Ureter (tissue), 1 donor: ENCODE measurements around the gene SEPTIN8. TPM values are rescaled to one million over a fixed set of nuclear protein-coding genes. Genes with fewer than 3 reads are reported as not detected.

Source experiments
- DNase-seq: peaks from one replicate; pipeline ENCODE4 v3.0.0-alpha.2; 2020; ENCODE audit warnings: low spot score
- total RNA-seq: library from RNA; stranded (reverse); gene quantifications from one replicate; pipeline ENCODE4 v1.2.4, GENCODE V29; 2023
- donor health status: DM: yes; HTN: yes; CAD: no.

The SEPTIN8 gene
- total RNA-seq, 1 donor from 2014 or later: 170 TPM

DNA sequence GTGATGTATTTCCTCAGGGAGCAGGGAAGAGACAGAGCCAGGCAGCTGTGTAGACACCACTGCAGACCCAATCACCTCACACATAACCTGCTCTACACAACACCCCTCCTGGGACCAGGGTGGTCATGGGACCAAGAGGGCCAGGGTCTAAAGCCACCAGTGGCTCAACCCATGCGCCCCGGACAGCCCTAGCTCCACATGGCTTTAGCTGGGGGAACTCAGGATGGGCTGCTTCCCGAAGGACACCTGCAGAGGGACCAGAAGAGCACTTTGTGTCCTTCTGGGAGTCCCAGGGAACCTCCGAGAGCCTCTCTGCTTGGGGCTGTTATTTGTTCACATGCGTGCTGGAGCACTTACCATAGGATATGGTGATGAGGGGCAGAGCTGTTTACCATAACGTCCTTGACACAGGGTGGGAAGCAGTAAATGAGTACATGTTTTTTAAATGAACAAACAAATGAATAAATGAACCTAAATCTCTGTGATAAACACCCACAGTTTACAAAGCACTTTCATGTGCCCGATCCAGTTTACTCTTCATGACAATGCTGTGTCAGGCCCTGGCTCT lies 12.3 kb downstream of the SEPTIN8 start:
- DNase-seq: peak; percentile 18

DNA sequence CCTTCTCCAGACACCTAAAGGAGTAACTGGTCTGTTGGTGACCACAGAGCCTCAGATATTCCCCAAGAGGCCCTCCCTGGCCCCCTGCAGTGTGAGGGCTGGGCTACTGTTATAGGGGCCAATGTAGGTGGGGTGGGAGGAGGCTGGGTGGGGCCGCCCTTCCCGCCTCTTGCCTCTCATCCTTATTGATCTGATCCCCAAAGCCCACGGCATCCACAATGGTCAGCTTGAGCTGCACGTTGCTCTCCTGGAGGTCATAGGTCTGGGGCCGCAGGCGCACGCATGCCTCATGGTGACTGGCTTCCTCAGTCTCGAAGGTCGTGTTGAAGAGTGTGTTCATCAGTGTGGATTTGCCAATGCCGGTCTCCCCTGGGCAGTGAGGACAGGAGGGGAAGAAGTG lies 13.0 kb downstream of the SEPTIN8 start:
- DNase-seq: peak; percentile 37

DNA sequence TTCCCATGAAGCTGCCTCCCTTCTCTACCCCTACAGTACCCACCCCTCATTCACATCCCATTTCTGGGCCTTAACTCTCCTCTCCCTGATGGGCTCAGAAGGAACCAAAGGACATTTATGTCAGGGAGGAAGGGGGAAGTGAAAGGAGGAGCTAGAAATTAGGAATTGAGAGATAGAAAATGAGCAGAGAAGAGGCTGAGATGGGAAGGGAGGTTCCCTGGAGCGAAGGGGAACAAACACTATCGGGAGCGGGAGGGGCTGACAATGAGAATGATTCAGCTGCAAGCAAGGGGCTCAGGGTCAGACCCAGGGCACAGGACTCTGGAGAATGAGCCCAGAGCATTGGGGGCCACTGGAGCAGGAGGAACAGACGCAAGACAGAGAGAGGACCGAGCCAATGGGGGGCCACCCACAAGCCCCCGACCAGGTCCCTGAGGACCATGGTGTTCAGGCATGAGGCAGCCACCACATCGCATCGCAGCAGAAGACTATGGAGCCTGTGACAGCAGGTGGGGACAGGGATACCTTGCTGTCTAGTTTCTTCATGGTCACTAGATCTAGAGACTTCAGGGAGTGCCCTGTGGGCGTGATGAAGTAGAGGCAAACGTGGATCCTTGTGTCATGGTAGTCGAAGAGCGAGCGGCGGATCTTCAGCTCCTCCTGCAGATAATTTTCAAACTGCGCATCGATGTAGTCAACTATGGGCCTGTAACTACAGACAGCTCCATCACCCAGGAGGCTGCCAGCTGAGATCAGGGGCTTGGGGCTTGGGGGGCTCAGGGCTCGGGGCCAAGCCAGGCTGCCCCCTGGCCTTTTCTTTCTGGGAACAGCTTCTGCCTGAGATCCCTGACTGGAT lies 13.6 kb downstream of the SEPTIN8 start:
- no peak for DNase-seq

DNA sequence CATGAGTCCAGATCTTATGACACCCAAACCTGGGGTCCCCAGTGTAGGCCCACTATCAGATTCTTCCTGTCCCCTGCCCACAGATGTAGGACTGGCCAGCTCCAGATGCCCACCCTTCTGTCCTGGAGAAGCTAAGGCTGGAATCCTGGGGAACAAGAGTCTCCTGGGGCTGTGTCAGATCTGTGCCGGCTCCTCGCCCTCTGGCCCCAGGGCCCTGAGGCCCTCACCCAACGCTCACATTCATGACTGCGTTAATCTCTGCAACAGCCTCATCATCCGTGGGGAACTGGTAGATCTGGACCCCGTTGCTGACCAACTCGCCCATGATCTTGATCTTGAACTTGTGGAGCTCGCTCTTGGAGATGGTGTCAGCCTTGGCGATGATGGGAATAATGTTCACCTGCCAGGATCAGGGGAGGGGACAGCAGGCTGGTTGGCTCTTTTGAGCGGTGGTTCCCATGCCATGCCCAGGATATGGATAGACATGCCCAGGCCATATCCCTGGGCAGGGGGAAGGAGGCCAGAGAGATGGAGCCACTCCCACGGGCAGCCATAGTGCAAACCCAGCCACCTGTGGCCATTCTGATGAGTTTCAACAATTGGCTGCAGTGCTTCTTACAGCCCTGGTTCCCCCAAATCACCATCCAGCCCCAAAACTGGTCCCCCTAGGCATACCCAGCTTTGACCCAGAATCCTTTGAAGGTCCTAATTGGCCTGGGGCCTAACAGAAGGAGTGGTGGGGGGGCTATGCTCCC lies 14.6 kb downstream of the SEPTIN8 start:
- peak; percentile 30 for DNase-seq

DNA sequence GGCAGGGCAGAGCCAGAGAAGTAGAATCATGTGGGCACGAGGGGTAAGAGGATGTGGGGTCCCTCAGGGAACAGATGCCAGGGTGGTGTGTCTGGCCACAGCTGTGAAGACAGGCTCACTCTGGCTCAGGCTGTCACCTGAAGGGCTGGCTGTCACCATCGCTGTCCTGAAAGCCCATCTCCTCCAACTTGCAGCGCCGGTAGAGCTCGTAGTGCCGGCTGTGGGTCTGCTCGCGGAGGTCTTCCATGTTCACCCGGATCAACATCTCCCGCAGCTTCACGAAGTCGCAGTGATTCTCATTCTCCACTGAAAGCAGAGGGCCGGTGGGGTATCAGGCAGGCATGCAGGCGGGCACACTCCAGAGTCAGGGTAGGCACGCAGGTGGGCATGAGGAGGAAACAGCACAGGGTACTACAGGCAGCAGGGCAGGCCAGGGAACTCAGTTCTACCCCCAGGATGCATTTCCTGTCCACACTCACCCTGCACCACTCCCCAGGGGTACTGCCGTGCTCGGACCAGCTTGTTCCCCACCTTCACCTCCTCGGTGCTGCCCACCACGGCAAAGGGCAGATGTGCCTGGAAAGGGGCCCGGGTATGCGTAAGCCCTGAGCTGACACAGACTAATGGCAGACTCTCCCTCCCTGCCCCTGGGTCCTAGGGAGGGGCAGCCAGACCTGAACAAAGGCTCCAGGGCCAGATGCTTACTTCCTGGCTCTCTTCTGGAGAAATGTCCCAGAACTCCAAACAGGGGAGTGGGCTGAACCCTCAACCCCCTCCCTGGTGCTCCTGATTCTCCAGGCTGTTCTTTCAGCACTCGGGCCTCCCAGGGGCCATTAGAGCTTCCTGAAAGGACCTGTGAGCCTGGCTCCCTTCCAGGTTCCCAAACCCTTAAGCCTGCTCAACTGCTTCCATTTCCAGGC lies 15.5 kb downstream of the SEPTIN8 start:
- DNase-seq: peak; percentile 32

DNA sequence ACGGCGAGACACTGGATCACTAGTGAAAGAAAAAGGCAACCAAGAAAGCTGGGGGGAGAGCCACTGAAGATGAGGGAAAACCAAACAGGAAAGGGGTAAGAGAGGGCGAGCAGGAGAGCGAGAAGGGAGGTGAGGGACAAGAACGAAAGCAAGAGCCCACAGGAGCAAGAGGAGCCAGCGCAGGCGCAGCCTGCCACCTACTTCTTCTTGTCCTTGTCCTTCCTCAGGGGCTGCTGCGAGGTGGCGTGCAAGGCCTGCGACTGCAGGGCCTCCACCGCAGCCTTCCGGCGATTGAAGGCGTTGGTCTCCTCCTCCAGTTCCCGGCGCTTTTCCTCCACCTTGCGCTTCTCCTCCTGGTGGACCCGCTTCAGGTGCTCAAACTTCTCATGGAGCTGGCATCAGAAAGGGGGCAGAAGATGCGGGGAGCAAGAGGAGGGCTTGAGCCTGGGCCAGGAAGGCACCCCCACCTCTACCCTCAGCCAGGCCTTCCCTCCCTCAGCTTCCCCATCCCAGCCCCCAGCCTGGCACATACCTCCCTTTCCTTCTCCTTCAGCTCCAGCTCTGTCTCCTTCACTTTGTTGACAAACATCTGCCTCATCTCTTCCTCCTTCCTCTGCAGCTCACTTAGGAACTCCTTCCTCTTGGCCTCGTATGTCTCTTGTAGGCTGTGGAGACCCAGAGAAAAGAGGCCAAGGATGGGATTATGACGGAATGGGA lies 16.3 kb downstream of the SEPTIN8 start:
- DNase-seq: peak; percentile 25

DNA sequence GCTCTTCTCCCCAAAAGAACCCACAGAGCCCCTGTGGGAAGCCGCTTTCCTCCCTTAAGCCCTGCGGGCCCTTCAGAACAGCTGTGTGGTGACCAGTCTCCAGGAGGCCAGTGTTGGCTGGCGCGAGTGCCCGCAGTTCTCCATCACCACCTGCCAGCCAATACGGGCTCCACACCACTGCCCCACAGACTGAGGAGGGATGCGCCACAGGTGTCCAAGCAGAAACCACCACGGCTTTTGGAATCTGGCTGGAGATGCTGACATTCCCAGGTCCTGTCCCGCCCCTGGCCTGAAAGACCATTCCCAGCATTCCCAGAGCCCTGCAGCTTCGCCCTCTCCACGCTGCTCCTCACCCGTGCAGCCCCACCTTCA lies 17.0 kb downstream of the SEPTIN8 start:
- no peak for DNase-seq

DNA sequence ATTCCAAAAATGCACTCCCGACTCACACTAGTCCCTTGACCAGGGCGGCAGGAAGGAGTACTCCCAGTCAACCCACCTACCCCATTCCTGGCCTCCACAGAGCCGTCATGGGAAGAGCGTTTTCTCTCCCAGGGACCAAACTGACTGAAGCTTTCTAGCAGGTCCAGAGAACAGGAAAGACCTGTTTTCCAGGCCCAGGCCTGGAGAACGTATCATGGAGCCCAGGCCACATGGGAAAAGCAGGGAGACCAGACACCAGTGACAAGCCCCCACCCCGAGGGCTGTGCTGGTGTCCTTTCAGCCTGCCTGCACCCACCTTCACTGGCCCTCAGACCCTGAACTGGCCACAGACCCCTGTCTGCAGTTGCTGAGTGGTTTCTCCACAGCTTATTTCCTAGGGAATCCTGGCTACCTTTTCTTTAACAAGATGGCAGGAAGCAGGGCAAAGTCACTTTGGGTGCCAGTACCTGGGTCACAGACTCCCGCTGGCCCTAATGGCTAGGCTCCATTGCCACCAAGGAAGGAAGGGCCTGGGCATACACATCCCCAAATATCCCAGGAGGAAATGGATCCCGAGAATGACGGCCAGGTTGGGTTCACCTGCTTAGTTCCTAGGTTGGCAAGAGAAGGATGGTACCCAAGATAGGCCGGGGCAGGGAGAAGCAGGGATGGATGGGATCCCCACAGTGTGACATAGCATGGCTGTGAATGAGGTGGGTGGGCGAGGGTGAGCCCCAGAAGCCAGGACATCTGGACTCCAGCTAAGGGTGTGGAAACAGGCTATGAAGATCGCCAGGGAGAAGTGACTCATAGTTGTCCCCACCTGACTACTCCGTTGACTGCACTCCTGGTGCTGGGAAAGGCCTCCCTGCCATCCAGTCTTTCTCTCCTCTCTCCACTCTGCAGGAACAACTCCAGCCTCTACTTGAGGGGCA lies 17.7 kb downstream of the SEPTIN8 start:
- no peak for DNase-seq

DNA sequence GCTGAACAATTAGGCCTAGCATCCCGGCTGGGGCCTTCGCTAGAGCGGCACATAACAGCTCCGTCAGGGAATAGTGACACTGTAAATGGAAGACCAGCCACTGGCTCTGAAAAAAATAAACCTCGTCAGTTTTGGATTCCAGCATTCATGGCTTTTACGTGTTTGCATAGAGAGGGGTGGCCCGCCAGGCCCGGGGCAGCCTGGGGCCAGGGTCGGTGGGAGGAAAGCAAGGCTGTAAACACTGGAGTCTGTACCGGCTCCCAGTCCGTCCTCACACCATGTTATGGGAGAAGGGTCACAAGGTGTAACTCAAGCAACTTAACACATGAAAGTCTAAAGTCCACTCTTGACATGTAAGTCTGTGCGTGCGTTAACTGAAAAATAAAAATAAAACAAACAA lies 18.6 kb downstream of the SEPTIN8 start:
- DNase-seq: no peak

DNA sequence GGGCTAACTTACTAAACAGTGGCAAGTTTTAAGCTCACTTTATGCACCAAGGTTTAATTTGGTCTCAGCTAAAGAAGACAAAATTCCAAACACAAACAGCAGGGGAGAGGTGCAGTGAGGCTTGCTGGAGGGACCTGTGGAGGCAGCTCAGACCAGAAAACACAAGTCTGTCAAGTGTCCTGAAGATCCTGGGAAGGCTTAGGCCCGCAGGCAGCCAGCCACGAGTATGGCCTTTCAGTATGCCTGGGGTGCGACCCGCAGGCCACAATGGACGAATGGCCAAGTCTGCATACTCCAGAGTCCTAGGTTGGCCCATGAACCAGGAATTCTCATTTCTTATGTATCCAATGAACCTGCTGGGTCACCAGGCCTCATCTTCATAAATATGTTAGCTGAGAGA lies 20.5 kb downstream of the SEPTIN8 start:
- no peak for DNase-seq

DNA sequence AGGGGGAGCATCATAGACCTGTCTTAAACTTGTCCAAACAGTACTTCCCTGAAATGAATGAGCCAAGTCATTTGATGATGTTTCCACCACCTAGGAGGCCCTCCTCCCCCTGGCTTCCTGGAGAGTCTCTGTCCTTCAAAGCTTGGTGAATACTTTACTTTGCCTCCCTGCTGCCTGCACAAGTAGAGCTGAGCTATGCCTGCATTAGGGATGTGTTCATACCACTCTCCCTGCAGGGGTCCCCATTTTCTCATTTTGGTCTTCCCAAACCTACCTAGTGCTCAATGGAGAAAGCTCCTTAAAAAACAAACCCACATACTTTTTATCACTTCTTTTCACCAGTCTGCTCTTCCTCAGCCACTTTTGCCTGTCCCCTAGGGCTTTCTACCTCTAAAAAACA lies 22.1 kb downstream of the SEPTIN8 start:
- no peak for DNase-seq

DNA sequence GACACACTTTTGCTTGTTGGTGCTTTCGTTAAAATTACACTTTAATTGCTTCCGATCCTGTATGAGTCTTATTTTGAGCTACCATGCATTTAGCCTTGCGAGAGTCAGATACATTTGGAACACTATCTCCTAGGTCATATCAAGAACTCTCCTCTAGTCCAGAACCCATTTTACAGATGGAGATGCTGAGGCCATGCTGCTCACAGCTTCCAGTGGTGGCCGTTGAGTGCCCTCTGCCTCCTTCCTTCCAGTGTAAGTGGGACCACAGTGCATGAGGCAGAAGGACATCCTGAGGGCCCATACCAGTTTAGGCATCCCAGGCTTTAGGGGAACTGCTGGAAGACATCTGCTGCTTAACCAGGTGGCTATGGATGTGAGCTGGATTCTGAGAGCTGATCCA lies 22.9 kb downstream of the SEPTIN8 start:
- DNase-seq: no peak

DNA sequence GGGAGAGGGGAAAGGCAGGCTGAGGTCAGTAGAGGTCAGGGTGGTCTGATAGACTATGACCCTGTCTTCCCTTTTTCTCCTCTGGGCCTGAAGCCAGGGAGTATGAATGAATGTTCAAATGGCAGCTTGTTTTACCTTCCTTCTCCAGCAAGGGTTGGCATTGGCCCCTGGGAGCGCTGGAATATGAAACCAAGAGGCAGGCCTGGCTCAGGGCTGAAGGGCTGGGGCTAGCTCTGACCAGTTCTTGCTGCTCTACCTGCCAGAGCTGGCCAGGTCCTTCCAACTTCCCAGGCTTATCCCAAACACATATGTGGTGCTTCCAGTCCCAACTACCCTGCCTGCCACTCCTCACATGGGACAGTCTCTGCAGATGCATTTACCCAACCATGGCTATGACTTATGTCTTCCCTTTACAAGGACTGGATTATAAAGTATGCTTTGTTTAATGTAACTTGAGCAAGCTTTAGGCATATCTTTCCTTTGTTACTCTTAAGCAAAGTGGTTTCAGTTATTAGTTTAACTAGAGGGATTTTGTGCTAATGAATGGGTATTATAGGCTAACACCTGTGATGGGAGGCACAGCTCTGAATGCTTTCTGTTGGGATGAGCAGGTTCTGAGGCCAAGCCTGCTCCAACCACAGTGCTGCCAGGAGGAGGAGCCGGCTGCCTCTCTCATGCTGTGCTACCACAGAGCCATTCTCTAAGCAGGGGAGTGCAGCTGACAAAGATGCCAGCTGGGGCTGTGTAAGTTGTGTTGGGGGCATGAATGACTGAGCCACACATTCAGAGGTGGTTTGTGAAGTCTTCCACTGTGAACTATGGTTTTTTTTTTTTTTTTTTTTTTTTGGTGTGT lies 23.7 kb downstream of the SEPTIN8 start:
- no peak for DNase-seq

DNA sequence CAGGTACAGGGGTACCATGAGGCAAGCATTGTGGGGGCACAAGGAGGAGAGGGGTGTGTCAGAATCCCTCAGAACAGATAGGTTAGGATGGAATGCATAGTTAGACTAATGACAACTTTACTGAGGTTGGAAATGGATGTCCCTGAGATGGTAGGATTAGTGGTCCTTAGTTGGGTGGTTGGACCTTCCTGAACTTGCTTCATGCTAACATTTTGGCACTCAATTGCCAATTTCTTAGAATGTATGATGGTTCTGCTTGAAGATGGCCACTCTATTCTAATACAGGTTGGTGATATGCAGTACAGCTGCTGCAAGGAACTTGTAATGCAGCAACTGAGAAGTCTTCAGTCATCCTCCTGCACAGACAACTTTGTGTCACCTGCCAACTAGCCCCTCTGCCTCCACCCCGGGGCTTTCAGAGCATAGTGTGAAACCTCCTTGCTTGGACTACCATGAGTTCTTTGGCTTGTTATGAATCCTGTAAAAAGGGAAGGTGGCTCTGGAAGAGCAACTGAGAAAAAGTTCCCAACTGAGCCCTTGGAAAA lies 24.4 kb downstream of the SEPTIN8 start:
- no peak for DNase-seq

DNA sequence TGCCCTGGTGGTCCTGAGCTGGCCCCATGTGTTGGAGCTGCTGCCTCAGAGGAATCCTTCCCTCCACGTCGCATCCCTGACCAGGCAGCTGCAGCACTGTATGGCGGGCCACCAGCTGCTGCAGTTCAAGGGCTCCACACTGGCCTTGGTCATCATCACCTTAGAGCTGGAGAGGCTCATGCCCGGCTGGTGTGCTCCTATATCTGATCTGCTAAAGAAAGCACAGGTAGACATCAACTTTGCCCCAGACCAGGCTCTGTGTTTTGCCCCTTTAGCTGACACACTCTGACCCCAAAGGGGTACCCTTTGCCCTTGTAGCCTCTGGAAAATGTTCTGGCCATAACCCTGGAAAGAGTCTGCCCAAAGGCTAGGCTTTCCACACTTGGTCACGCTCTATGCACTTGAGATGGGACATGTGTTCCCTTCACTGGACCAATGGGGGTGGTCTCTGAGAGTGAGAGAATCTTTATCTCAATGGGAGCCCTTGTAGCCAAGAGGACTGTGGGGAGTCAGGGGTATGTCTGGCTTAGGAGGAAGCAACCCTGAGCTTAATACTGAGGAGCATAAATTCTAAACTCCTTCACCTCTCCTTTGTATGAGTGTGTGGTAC lies 25.0 kb downstream of the SEPTIN8 start:
- no peak for DNase-seq

DNA sequence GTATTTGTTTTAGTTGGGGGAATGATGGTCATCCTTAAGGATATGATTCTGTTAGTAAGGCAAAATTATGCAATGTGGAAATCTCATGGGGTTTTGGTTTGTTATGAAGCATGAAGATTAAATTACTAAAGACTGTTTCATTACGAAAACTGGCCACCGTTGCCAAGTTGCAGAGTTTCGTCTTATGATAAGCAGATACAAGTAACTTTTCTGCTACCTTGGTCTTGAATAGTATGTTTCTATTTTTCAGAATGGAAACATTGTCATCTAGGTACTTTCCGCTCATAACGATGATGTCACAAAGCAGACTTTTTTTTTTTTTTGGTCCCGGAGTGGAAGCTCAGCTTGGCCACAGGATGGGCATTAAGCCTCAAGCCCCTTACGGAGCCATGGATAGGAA lies 25.6 kb downstream of the SEPTIN8 start:
- no peak for DNase-seq

DNA sequence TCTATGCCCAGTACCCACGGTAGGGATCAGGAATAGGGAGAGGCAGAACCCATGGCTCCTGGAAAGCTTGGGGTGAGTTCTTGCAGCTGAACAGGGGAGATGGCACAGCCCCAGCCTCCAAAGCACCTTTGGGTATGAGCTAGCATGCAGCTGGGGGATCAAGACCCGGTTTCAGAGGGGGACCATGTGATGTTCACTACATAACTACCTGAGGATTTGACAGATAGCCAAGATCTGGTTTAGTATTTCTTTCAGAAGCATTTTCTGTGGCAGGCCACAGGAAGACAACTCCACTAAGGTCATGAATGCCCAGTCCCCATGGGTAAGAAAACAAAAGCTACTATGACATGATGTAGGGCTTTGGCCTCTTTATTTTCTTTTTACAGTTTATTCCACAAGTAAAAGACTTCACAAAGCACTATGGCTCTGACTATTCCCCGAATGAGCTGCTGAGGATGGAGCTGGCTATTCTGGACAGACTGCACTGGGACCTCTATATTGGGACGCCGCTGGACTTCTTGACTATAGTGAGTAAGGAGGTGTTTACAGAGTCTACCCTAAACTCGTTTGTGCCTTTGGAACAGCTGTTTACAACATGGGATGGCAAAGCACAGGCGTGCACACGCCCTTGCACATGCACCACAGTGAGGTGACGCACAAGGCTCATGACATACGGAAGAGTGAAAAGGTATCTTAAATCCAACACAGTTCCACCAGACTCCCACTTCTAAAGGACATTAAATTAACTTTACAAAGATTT lies 26.4 kb downstream of the SEPTIN8 start:
- no peak for DNase-seq

DNA sequence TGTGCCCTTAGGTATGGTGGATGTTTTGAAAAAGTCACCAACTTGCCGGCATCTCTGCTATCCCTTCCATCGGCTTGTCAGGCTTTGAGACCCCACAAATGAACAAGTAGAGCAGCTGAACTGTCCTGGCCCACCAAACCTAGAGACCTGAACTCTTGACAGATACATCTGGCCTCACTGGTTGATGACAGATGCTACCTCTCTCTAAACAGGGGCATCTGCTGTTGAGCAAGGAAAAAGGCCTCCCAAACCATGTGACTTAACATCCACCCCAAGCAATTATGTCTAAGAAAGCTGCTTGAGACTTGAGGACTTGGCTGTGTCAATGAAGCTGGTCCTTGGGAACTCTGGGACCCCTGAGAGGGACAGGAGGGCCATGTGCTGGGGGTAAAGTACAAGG lies 27.5 kb downstream of the SEPTIN8 start:
- no peak for DNase-seq
